ENCODE measurements around the gene GSTA5. TPM values are rescaled to one million over a fixed set of nuclear protein-coding genes. Genes with fewer than 3 reads are reported as not detected.

GSTA5 gene
- total RNA-seq, 1 experiment from 2014 or later: not detected

GRCh38 chr6:52802806-52803205 is 37.8 kb downstream of the GSTA5 start:
- DNase-seq (ENCODE audit: low read depth, low spot score): no peak
- Histone ChIP-seq H3K4me1 (ENCODE audit: control insufficient read depth in 1 of 2, insufficient read depth in 2 of 2, low read length in 2 of 2) (no peaks in the 10 kb centered on the region), H3K9ac (ENCODE audit: low read length) (no peak overlapping the region), H3K4me2 (ENCODE audit: low read length) (no peak overlapping the region), H3K27ac (ENCODE audit: low read depth, low read length) (no peak overlapping the region), H3K36me3 (ENCODE audit: control insufficient read depth in 1 of 2, insufficient read depth in 2 of 2, low read length in 2 of 2) (no peaks in the 10 kb centered on the region), H3K4me3 (replicated peaks in 1 of 2; ENCODE audit: low read depth in 1 of 2, low read length in 2 of 2) (no peak overlapping the region), H3K27me3 (ENCODE audit: insufficient read depth, low read length) (no peaks in the 10 kb centered on the region), H3K79me2 (ENCODE audit: insufficient read depth, low read length) (no peaks in the 10 kb centered on the region), H2AFZ (ENCODE audit: low read depth, low read length, poor library complexity, severe bottlenecking) (no peak overlapping the region), H3K9me3 (ENCODE audit: control insufficient read depth in 1 of 2, insufficient read depth in 1 of 2, low read depth in 1 of 2, low read length in 2 of 2) (no peaks in the 10 kb centered on the region), H4K20me1 (ENCODE audit: insufficient read depth) (no peaks in the 10 kb centered on the region), H3K9me2 (ENCODE audit: insufficient read depth) (no peaks in the 10 kb centered on the region)
- POLR2A ChIA-PET: no interaction called here
- no peak for ATAC-seq
- intact Hi-C loops (cut with micrococcal nuclease): no loop called here
- RAD21 ChIA-PET (ENCODE audit: low non-redundant PET in 1 of 2, low total read pairs in 2 of 2, uncharacterized antibody in 2 of 2, unreplicated experiment in 2 of 2): no interaction called here
- no TSS peak for BruUV-seq (replicated peaks)
- TF ChIP-seq JUND (IDR thresholded peaks at IDR 0.05) (no peak), YY1 (IDR thresholded peaks at IDR 0.05; ENCODE audit: extremely low read depth, insufficient replicate concordance, low read depth, low read length) (no peak), CBX3 (IDR thresholded peaks at IDR 0.05; ENCODE audit: low read depth) (no peak), ZNF274 (IDR thresholded peaks at IDR 0.05; ENCODE audit: low read depth, low read length) (no peak), EZH2 (IDR thresholded peaks at IDR 0.05) (no peak), POLR2AphosphoS5 (IDR thresholded peaks at IDR 0.05; ENCODE audit: low read depth, low read length) (no peak), CTCF (IDR thresholded peaks at IDR 0.05 in 2 of 3, conservative IDR thresholded peaks at IDR 0.05 in 1 of 3; ENCODE audit: borderline replicate concordance in 1 of 3, insufficient read depth in 1 of 3, low read depth in 2 of 3, low read length in 2 of 3) (no peak), SP1 (IDR thresholded peaks at IDR 0.05; ENCODE audit: low read depth) (no peak), ELF1 (IDR thresholded peaks at IDR 0.05; ENCODE audit: borderline replicate concordance, low read depth) (no peak), SIN3A (IDR thresholded peaks at IDR 0.05; ENCODE audit: low read depth) (no peak), FOSL1 (IDR thresholded peaks at IDR 0.05; ENCODE audit: low read depth) (no peak), SRF (IDR thresholded peaks at IDR 0.05; ENCODE audit: low read depth) (no peak), CEBPB (IDR thresholded peaks at IDR 0.05; ENCODE audit: low read depth) (no peak), ATF3 (IDR thresholded peaks at IDR 0.05) (no peak), REST (IDR thresholded peaks at IDR 0.05; ENCODE audit: low read depth) (no peak), ZFX (IDR thresholded peaks at IDR 0.05) (no peak), EZH2phosphoT487 (IDR thresholded peaks at IDR 0.05; ENCODE audit: borderline replicate concordance) (no peak)
- CTCF ChIA-PET: interaction anchor here (1.4 kb wide), 1 partner anchor 40 kb away, joined by 9 read pairs; the partner anchor contains the start of gene GSTA2
